ENCODE data around the gene PSMD9.
"Not testable (repeated sequence)": the region's sequence is repeated elsewhere in the genome, so short reads cannot be mapped to it uniquely, and the experiment has no call there.

PSMD9 gene

GRCh38 chr12:121869229-121869628, 19.4 kb upstream of the PSMD9 start:
- not testable (repeated sequence) for H3K36me3 ChIP-seq (replicated peaks in 1 of 2; ENCODE audit: control insufficient read depth in 2 of 2, insufficient read depth in 2 of 2, low read length in 2 of 2); H3K23ac ChIP-seq (ENCODE audit: low read depth, low read length, poor library complexity)
- no CpG with 5 or more reads among the region's 8 CpGs for WGBS, 2 donors (ENCODE audit: extremely low coverage in 2 of 2, insufficient read length in 2 of 2, insufficient replicate concordance in 1 of 2)

DNA sequence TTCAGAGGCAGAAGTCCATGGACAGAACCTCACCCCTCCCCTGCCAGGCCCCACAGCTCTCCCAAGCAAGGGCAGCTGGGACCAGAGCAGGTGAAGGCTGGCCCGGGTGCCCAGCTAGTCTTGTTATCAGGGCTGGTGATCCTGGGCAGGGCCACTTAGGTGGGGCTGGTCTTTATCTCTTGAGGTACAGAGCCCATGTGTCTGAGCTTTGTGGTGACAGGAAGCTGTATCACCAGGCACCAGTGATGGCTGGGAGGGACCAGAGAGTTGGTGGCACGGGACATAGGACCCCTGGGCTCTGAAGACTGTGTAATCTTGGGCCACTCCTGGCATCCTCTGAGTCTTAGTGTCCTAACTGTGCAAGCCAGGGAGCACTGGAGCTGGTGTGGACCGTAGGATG, 17.1 kb upstream of the PSMD9 start:
- H2AK5ac ChIP-seq (ENCODE audit: low read depth, low read length) = no peak overlapping the region
- no peak overlapping the region for H3K9ac ChIP-seq (ENCODE audit: low read depth, low read length, poor library complexity)
- H3K4me3 ChIP-seq (ENCODE audit: low read length in 2 of 2) = no peak overlapping the region
- no peak for DNase-seq (ENCODE audit: low spot score)
- H3K14ac ChIP-seq (ENCODE audit: low read length) = no peak overlapping the region
- no peaks in the 10 kb centered on the region for H3K27me3 ChIP-seq (ENCODE audit: control insufficient read depth in 3 of 3, insufficient read depth in 3 of 3, low read depth in 1 of 3, low read length in 3 of 3)
- H3K23ac ChIP-seq (ENCODE audit: low read depth, low read length, poor library complexity) = no peak overlapping the region
- H2BK15ac ChIP-seq (ENCODE audit: low read length) = no peak overlapping the region
- no peak overlapping the region for H3K18ac ChIP-seq (ENCODE audit: low read length)
- no peak overlapping the region for H3K27ac ChIP-seq (replicated peaks; ENCODE audit: low read length)
- no peaks in the 10 kb centered on the region for H3K79me1 ChIP-seq (ENCODE audit: low read depth, low read length)
- H2AFZ ChIP-seq (ENCODE audit: low read length) = no peak overlapping the region
- H3K4me1 ChIP-seq (ENCODE audit: control insufficient read depth in 2 of 2, insufficient read depth in 1 of 2, low read depth in 1 of 2, low read length in 2 of 2) = no peaks in the 10 kb centered on the region
- H2BK12ac ChIP-seq (ENCODE audit: low read length) = no peak overlapping the region
- H3K9me3 ChIP-seq (replicated peaks in 1 of 2; ENCODE audit: control insufficient read depth in 2 of 2, insufficient read depth in 1 of 2, low read depth in 1 of 2, low read length in 2 of 2) = peaks cover 0 to 2% of the 10 kb centered on the region in 2 donors
- H2BK120ac ChIP-seq (ENCODE audit: low read depth, low read length) = no peak overlapping the region
- no peak overlapping the region for H4K8ac ChIP-seq (ENCODE audit: low read depth, low read length)
- no peaks in the 10 kb centered on the region for H3K36me3 ChIP-seq (replicated peaks in 1 of 2; ENCODE audit: control insufficient read depth in 2 of 2, insufficient read depth in 2 of 2, low read length in 2 of 2)
- H4K91ac ChIP-seq (ENCODE audit: low read depth, low read length, poor library complexity) = no peak overlapping the region
- no peak overlapping the region for H3K4me2 ChIP-seq (ENCODE audit: insufficient read depth, low read length, poor library complexity, severe bottlenecking)
- no peak overlapping the region for H3K4ac ChIP-seq (ENCODE audit: low read length)
- WGBS, 2 donors (ENCODE audit: extremely low coverage in 2 of 2, insufficient read length in 2 of 2, insufficient replicate concordance in 1 of 2) = no CpG with 5 or more reads among the region's 3 CpGs
- no peak overlapping the region for H2BK5ac ChIP-seq (ENCODE audit: low read length)

More at GRCh38 chr12:121869229-121869628, 19.4 kb upstream of the PSMD9 start:
- not testable (repeated sequence) for H3K9me3 ChIP-seq (replicated peaks in 1 of 2; ENCODE audit: control insufficient read depth in 2 of 2, insufficient read depth in 1 of 2, low read depth in 1 of 2, low read length in 2 of 2); H3K27ac ChIP-seq (replicated peaks; ENCODE audit: low read length); H2BK12ac ChIP-seq (ENCODE audit: low read length); H3K4me1 ChIP-seq (ENCODE audit: control insufficient read depth in 2 of 2, insufficient read depth in 1 of 2, low read depth in 1 of 2, low read length in 2 of 2); DNase-seq (ENCODE audit: low spot score); H3K79me1 ChIP-seq (ENCODE audit: low read depth, low read length); H3K14ac ChIP-seq (ENCODE audit: low read length); H3K4me3 ChIP-seq (ENCODE audit: low read length in 2 of 2); H3K4me2 ChIP-seq (ENCODE audit: insufficient read depth, low read length, poor library complexity, severe bottlenecking); H4K8ac ChIP-seq (ENCODE audit: low read depth, low read length); H2BK120ac ChIP-seq (ENCODE audit: low read depth, low read length); H3K4ac ChIP-seq (ENCODE audit: low read length); H2AFZ ChIP-seq (ENCODE audit: low read length); H2AK5ac ChIP-seq (ENCODE audit: low read depth, low read length); H3K9ac ChIP-seq (ENCODE audit: low read depth, low read length, poor library complexity); H3K27me3 ChIP-seq (ENCODE audit: control insufficient read depth in 3 of 3, insufficient read depth in 3 of 3, low read depth in 1 of 3, low read length in 3 of 3); H2BK15ac ChIP-seq (ENCODE audit: low read length); H4K91ac ChIP-seq (ENCODE audit: low read depth, low read length, poor library complexity); H3K18ac ChIP-seq (ENCODE audit: low read length); H2BK5ac ChIP-seq (ENCODE audit: low read length)

DNA sequence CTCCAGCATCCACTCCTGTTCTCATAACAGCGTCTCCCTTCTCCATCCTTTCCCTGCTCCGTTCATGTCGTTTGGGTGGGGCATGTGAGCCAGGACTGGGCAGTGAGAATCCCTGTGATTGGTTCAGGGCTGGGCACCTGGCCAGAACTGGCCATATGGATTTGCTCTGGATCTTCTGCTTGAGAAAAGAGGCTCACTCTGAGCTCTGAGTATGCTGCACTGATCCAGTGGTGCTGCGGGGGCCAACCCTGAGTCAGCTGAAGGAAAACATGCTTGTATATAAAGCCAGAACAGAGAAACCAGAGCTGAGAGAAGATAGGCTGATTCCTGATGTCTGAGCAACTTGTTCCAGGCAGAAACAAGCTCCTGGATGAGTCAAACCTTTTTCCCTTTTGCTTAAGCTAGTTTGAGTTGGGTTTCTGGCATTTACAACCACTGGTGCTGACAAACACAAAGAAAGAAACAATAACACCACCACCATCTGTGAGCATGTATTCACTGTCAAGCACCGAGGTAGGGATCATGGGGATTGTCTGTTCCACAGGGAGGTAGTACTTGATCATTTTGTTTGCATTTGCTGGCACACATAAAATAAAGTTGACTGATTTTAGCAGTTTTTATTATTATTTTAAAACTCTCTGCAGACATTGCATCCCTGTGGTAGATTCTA, 15.9 kb upstream of the PSMD9 start:
- no peak overlapping the region for H2BK120ac ChIP-seq (ENCODE audit: low read depth, low read length)
- no peaks in the 10 kb centered on the region for H3K79me1 ChIP-seq (ENCODE audit: low read depth, low read length)
- no peak overlapping the region for H3K9ac ChIP-seq (ENCODE audit: low read depth, low read length, poor library complexity)
- no peak overlapping the region for H3K18ac ChIP-seq (ENCODE audit: low read length)
- no peak overlapping the region for H2AK5ac ChIP-seq (ENCODE audit: low read depth, low read length)
- H3K4me3 ChIP-seq (ENCODE audit: low read length in 2 of 2) = no peak overlapping the region
- no peak overlapping the region for H3K4me2 ChIP-seq (ENCODE audit: insufficient read depth, low read length, poor library complexity, severe bottlenecking)
- H2BK15ac ChIP-seq (ENCODE audit: low read length) = no peak overlapping the region
- no peak overlapping the region for H3K27ac ChIP-seq (replicated peaks; ENCODE audit: low read length)
- H3K36me3 ChIP-seq (replicated peaks in 1 of 2; ENCODE audit: control insufficient read depth in 2 of 2, insufficient read depth in 2 of 2, low read length in 2 of 2) = no peaks in the 10 kb centered on the region
- no peak overlapping the region for H4K91ac ChIP-seq (ENCODE audit: low read depth, low read length, poor library complexity)
- no peak overlapping the region for H2BK12ac ChIP-seq (ENCODE audit: low read length)
- H3K4me1 ChIP-seq (ENCODE audit: control insufficient read depth in 2 of 2, insufficient read depth in 1 of 2, low read depth in 1 of 2, low read length in 2 of 2) = no peaks in the 10 kb centered on the region
- no peaks in the 10 kb centered on the region for H3K27me3 ChIP-seq (ENCODE audit: control insufficient read depth in 3 of 3, insufficient read depth in 3 of 3, low read depth in 1 of 3, low read length in 3 of 3)
- no peak overlapping the region for H4K8ac ChIP-seq (ENCODE audit: low read depth, low read length)
- no peak overlapping the region for H3K4ac ChIP-seq (ENCODE audit: low read length)
- H3K14ac ChIP-seq (ENCODE audit: low read length) = no peak overlapping the region
- peaks cover 0 to 2% of the 10 kb centered on the region in 2 donors for H3K9me3 ChIP-seq (replicated peaks in 1 of 2; ENCODE audit: control insufficient read depth in 2 of 2, insufficient read depth in 1 of 2, low read depth in 1 of 2, low read length in 2 of 2)
- no peak for DNase-seq (ENCODE audit: low spot score)
- H2BK5ac ChIP-seq (ENCODE audit: low read length) = no peak overlapping the region
- WGBS, 2 donors (ENCODE audit: extremely low coverage in 2 of 2, insufficient read length in 2 of 2, insufficient replicate concordance in 1 of 2) = no CpG with 5 or more reads among the region's 5 CpGs
- peak overlapping the region; percentile 44 for H2AFZ ChIP-seq (ENCODE audit: low read length)
- no peak overlapping the region for H3K23ac ChIP-seq (ENCODE audit: low read depth, low read length, poor library complexity)

DNA sequence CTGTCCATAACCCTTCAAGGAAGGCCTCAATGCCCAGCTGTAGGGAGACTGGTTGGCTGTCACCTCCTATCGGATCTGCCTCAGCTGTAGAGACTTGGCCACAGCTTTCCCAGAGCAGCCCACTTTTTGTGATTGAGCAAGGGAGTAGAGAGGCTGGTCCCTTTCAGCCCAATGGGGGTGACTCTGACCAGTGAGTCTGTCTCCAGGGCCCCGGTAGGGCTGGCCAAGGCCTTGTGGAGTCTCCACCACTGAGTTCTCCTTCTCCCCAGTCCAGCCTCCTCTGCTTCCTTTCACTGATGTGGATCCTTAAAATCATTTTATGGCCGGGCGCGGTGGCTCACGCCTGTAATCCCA, 15.4 kb upstream of the PSMD9 start:
- WGBS, 2 donors (ENCODE audit: extremely low coverage in 2 of 2, insufficient read length in 2 of 2, insufficient replicate concordance in 1 of 2) = no CpG with 5 or more reads among the region's 6 CpGs
- Histone ChIP-seq H2BK120ac (ENCODE audit: low read depth, low read length) (no peak overlapping the region), H3K4me1 (ENCODE audit: control insufficient read depth in 2 of 2, insufficient read depth in 1 of 2, low read depth in 1 of 2, low read length in 2 of 2) (no peaks in the 10 kb centered on the region), H3K4ac (ENCODE audit: low read length) (no peak overlapping the region), H2AK5ac (ENCODE audit: low read depth, low read length) (no peak overlapping the region), H3K9ac (ENCODE audit: low read depth, low read length, poor library complexity) (no peak overlapping the region), H4K91ac (ENCODE audit: low read depth, low read length, poor library complexity) (no peak overlapping the region), H3K14ac (ENCODE audit: low read length) (no peak overlapping the region), H2BK12ac (ENCODE audit: low read length) (no peak overlapping the region), H3K23ac (ENCODE audit: low read depth, low read length, poor library complexity) (no peak overlapping the region), H3K4me3 (ENCODE audit: low read length in 2 of 2) (no peak overlapping the region), H2AFZ (ENCODE audit: low read length) (no peak overlapping the region), H3K18ac (ENCODE audit: low read length) (no peak overlapping the region), H3K36me3 (replicated peaks in 1 of 2; ENCODE audit: control insufficient read depth in 2 of 2, insufficient read depth in 2 of 2, low read length in 2 of 2) (no peaks in the 10 kb centered on the region), H3K27ac (replicated peaks; ENCODE audit: low read length) (no peak overlapping the region), H3K79me1 (ENCODE audit: low read depth, low read length) (no peaks in the 10 kb centered on the region), H2BK15ac (ENCODE audit: low read length) (no peak overlapping the region), H2BK5ac (ENCODE audit: low read length) (no peak overlapping the region), H3K9me3 (replicated peaks in 1 of 2; ENCODE audit: control insufficient read depth in 2 of 2, insufficient read depth in 1 of 2, low read depth in 1 of 2, low read length in 2 of 2) (peaks cover 0 to 2% of the 10 kb centered on the region in 2 donors), H3K4me2 (ENCODE audit: insufficient read depth, low read length, poor library complexity, severe bottlenecking) (no peak overlapping the region), H3K27me3 (ENCODE audit: control insufficient read depth in 3 of 3, insufficient read depth in 3 of 3, low read depth in 1 of 3, low read length in 3 of 3) (no peaks in the 10 kb centered on the region), H4K8ac (ENCODE audit: low read depth, low read length) (no peak overlapping the region)
- no peak for DNase-seq (ENCODE audit: low spot score)

Measured in neuronal stem cell (in vitro differentiated cells).